ENCODE data around the gene NDUFS6.

GRCh38 chr5:1814183-1815020, 13.2 kb downstream of the NDUFS6 start:
- no peak for TF ChIP-seq CTCF (conservative IDR thresholded peaks at IDR 0.05 in 1 of 2, IDR thresholded peaks at IDR 0.05 in 1 of 2; ENCODE audit: low read depth in 1 of 2, low read length in 2 of 2)
- TF ChIP-seq EZH2 (IDR thresholded peaks at IDR 0.05; ENCODE audit: low read length, missing control alignments): no peak

Data from fibroblast of lung (primary cell).